OCI-LY3 (cell line): ENCODE measurements around the gene ZNF497.

ENCODE experiments used
- H2AFZ ChIP-seq: fragments of 200-600, 300-600 bp; shearing (Covaris generic); 2 replicates; pipeline ENCODE4 v1.6.0; 2014; ENCODE audit warnings: antibody characterized with exemption, low read depth, low read length
- H3K27ac ChIP-seq: fragments of 200-600, 300-600 bp; sonication (generic); 2 replicates; pipeline ENCODE4 v1.5.1; 2014; ENCODE audit warnings: mild to moderate bottlenecking, low read length, moderate library complexity, mixed read lengths
- H3K27me3 ChIP-seq: fragments of 200-600, 300-600 bp; sonication (generic); 2 replicates; pipeline ENCODE4 v1.6.1; 2014; ENCODE audit warnings: low read depth, low read length, mixed read lengths
- H3K36me3 ChIP-seq: fragments of 200-600, 300-600 bp; sonication (generic); replicated peaks from 2 replicates; pipeline ENCODE3; 2014; ENCODE audit warnings: low read depth, low read length, mixed read lengths
- H3K4me1 ChIP-seq: fragments of 300-600, 200-600 bp; sonication (generic); 2 replicates; pipeline ENCODE4 v1.6.1; 2014; ENCODE audit warnings: low read length, mixed read lengths
- H3K4me2 ChIP-seq: fragments of 200-600, 300-600 bp; sonication (generic); 2 replicates; pipeline ENCODE4 v1.6.1; 2014; ENCODE audit warnings: low read length, mixed read lengths
- H3K4me3 ChIP-seq: fragments of 300-600, 200-600 bp; sonication (generic); 2 replicates; pipeline ENCODE4 v1.5.1; 2014; ENCODE audit warnings: antibody characterized with exemption, mild to moderate bottlenecking, low read length, moderate library complexity
- H3K79me2 ChIP-seq: fragments of 300-600, 200-600 bp; shearing (Covaris generic); 2 replicates; pipeline ENCODE4 v1.6.1; 2014; ENCODE audit warnings: mild to moderate bottlenecking, low read length, mixed read lengths
- H3K9ac ChIP-seq: fragments of 300-600, 200-600 bp; shearing (Covaris generic); 2 replicates; pipeline ENCODE4 v1.6.0; 2014; ENCODE audit warnings: mild to moderate bottlenecking, low read length, moderate library complexity
- H3K9me3 ChIP-seq: fragments of 200-600, 300-600 bp; shearing (Covaris generic); 2 replicates; pipeline ENCODE4 v1.6.1; 2014; ENCODE audit warnings: low read length, mixed read lengths; ENCODE audit not compliant: insufficient read depth
- H4K20me1 ChIP-seq: fragments of 200-600, 300-600 bp; sonication (generic); 2 replicates; pipeline ENCODE4 v1.6.1; 2016; ENCODE audit warnings: low read length, mixed read lengths; ENCODE audit not compliant: insufficient read depth
- CTCF ChIP-seq: fragments of 200-600, 300-600 bp; sonication (generic); IDR thresholded peaks from 2 replicates; pipeline ENCODE4 v1.5.1; 2014; ENCODE audit warnings: antibody characterized with exemption, low read length, low read depth
- EZH2phosphoT487 ChIP-seq: fragments of 200-600 bp; shearing (Covaris generic); IDR thresholded peaks from 2 replicates; pipeline ENCODE4 v1.6.1; 2018; ENCODE audit warnings: antibody characterized with exemption, mixed run types, low read depth

The ZNF497 gene

GRCh38 chr19:58385891-58386575 is 23.5 kb upstream of the ZNF497 start:
- Histone ChIP-seq H4K20me1 (peaks cover 25% of the 10 kb centered on the region), H3K4me3 (peak overlapping the region; percentile 86), H2AFZ (no peak overlapping the region), H3K27me3 (no peaks in the 10 kb centered on the region), H3K27ac (peak overlapping the region; percentile 90), H3K4me2 (peak overlapping the region; percentile 94), H3K79me2 (peaks cover 67% of the 10 kb centered on the region), H3K9ac (peak overlapping the region; percentile 95), H3K9me3 (no peaks in the 10 kb centered on the region), H3K4me1 (peaks cover 32% of the 10 kb centered on the region), H3K36me3 (peaks cover 24% of the 10 kb centered on the region)
- TF ChIP-seq CTCF (no peak), EZH2phosphoT487 (no peak)

GRCh38 chr19:58385313-58385890 is 22.9 kb upstream of the ZNF497 start:
- H3K4me2 ChIP-seq, result peak overlapping the region; percentile 94
- no peaks in the 10 kb centered on the region for H3K27me3 ChIP-seq
- no peak overlapping the region for H2AFZ ChIP-seq
- no peaks in the 10 kb centered on the region for H3K9me3 ChIP-seq
- H3K27ac ChIP-seq, result peak overlapping the region; percentile 90
- H3K79me2 ChIP-seq, result peaks cover 61% of the 10 kb centered on the region
- peak overlapping the region; percentile 95 for H3K9ac ChIP-seq
- H3K36me3 ChIP-seq, result peaks cover 18% of the 10 kb centered on the region
- peak overlapping the region; percentile 86 for H3K4me3 ChIP-seq
- H4K20me1 ChIP-seq, result peaks cover 19% of the 10 kb centered on the region
- no peak for TF ChIP-seq EZH2phosphoT487
- no peak for TF ChIP-seq CTCF
- peaks cover 32% of the 10 kb centered on the region for H3K4me1 ChIP-seq

GRCh38 chr19:58382997-58383603 is 20.5 kb upstream of the ZNF497 start:
- H3K27ac ChIP-seq, result no peak overlapping the region
- H3K79me2 ChIP-seq, result peaks cover 47% of the 10 kb centered on the region
- peaks cover 7% of the 10 kb centered on the region for H3K36me3 ChIP-seq
- TF ChIP-seq EZH2phosphoT487, result no peak
- no peak for TF ChIP-seq CTCF
- H3K9ac ChIP-seq, result no peak overlapping the region
- H3K4me3 ChIP-seq, result no peak overlapping the region
- peaks cover 8% of the 10 kb centered on the region for H4K20me1 ChIP-seq
- no peaks in the 10 kb centered on the region for H3K9me3 ChIP-seq
- H3K27me3 ChIP-seq, result no peaks in the 10 kb centered on the region
- H2AFZ ChIP-seq, result no peak overlapping the region
- H3K4me1 ChIP-seq, result peaks cover 30% of the 10 kb centered on the region
- no peak overlapping the region for H3K4me2 ChIP-seq

GRCh38 chr19:58381460-58382212 is 19.1 kb upstream of the ZNF497 start:
- Histone ChIP-seq H2AFZ (no peak overlapping the region), H3K27ac (peak overlapping the region; percentile 22), H3K4me2 (peak overlapping the region; percentile 61), H3K9me3 (no peaks in the 10 kb centered on the region), H4K20me1 (no peaks in the 10 kb centered on the region), H3K27me3 (no peaks in the 10 kb centered on the region), H3K79me2 (peaks cover 33% of the 10 kb centered on the region), H3K9ac (peak overlapping the region; percentile 53), H3K36me3 (no peaks in the 10 kb centered on the region), H3K4me1 (peaks cover 27% of the 10 kb centered on the region), H3K4me3 (peak overlapping the region; percentile 84)
- TF ChIP-seq EZH2phosphoT487 (no peak), CTCF (no peak)
